Measurements from ENCODE around the gene OR5K4.
"Not testable (repeated sequence)": the region's sequence is repeated elsewhere in the genome, so short reads cannot be mapped to it uniquely, and the experiment has no call there.

OR5K4 gene

GRCh38 chr3:98371186-98371585 is 17.5 kb downstream of the OR5K4 start:
- DNase-seq: no peak

- DNase-seq: no peak
Observed at GRCh38 chr3:98371853-98372252, 18.2 kb downstream of the OR5K4 start.

- DNase-seq: no peak
Observed at GRCh38 chr3:98372445-98372844, 18.8 kb downstream of the OR5K4 start.

GRCh38 chr3:98376631-98377030 is 23.0 kb downstream of the OR5K4 start:
- no peak for DNase-seq

- DNase-seq: no peak
Observed at GRCh38 chr3:98388147-98388546, 34.5 kb downstream of the OR5K4 start.

GRCh38 chr3:98390366-98390765 is 36.7 kb downstream of the OR5K4 start, which contains the start of gene OR5K3:
Gene OR5K3, plus strand, starts transcription at chr3:98390666. Its CDS starts 0 bp downstream, at chr3:98390666.
- no peak for DNase-seq

- DNase-seq: peak in 1 of 14 donors; percentile 2
Observed at GRCh38 chr3:98395101-98395500, 41.4 kb downstream of the OR5K4 start.

GRCh38 chr3:98396482-98396881 is 42.8 kb downstream of the OR5K4 start:
- DNase-seq: not testable (repeated sequence)

- DNase-seq: no peak
Observed at GRCh38 chr3:98398513-98398912, 44.9 kb downstream of the OR5K4 start.

GRCh38 chr3:98402507-98402906 is 48.9 kb downstream of the OR5K4 start:
- no peak for DNase-seq

GRCh38 chr3:98404010-98404409 is 50.4 kb downstream of the OR5K4 start:
- DNase-seq: no peak

Data from C1 segment of cervical spinal cord (tissue), 14 donors.